ENCODE results near the gene SLC22A16. TPM values are rescaled to one million over a fixed set of nuclear protein-coding genes. Genes with fewer than 3 reads are reported as not detected.
A peak's percentile ranks its signal among the peaks of the same experiment; 100 is the strongest.

The SLC22A16 gene
- total RNA-seq, 1 experiment from 2014 or later: not detected

GRCh38 chr6:110404607-110405006 is 71.8 kb downstream of the SLC22A16 start:
- DNase-seq (ENCODE audit: low spot score): no peak

GRCh38 chr6:110401585-110402176 is 74.7 kb downstream of the SLC22A16 start:
- DNase-seq (ENCODE audit: low spot score): no peak

GRCh38 chr6:110400208-110400607 is 76.2 kb downstream of the SLC22A16 start:
- DNase-seq (ENCODE audit: low spot score): no peak

GRCh38 chr6:110399219-110400071 is 77.0 kb downstream of the SLC22A16 start:
- no peak for DNase-seq (ENCODE audit: low spot score)

GRCh38 chr6:110398778-110399177 is 77.6 kb downstream of the SLC22A16 start:
- DNase-seq (ENCODE audit: low spot score): peak; percentile 66

- no peak for DNase-seq (ENCODE audit: low spot score)
Measured at GRCh38 chr6:110395221-110395620, 81.2 kb downstream of the SLC22A16 start.

GRCh38 chr6:110394409-110394808 is 82.0 kb downstream of the SLC22A16 start:
- no peak for DNase-seq (ENCODE audit: low spot score)

GRCh38 chr6:110392727-110393126 is 83.7 kb downstream of the SLC22A16 start:
- DNase-seq (ENCODE audit: low spot score): no peak

GRCh38 chr6:110390404-110390803 is 86.0 kb downstream of the SLC22A16 start:
- DNase-seq (ENCODE audit: low spot score): no peak

- DNase-seq (ENCODE audit: low spot score): no peak
Measured at GRCh38 chr6:110389689-110390382, 86.6 kb downstream of the SLC22A16 start.

- no peak for DNase-seq (ENCODE audit: low spot score)
Measured at GRCh38 chr6:110387986-110388385, 88.4 kb downstream of the SLC22A16 start.

- no peak for DNase-seq (ENCODE audit: low spot score)
Measured at GRCh38 chr6:110385458-110385863, 91.0 kb downstream of the SLC22A16 start.

GRCh38 chr6:110378552-110378951 is 97.9 kb downstream of the SLC22A16 start:
- DNase-seq (ENCODE audit: low spot score): no peak

Other genes starting within 250 kb of the SLC22A16 start
- not detected in 2 replicates for gene METTL24, start 118.3 kb downstream of the SLC22A16 start, total RNA-seq (2014; rRNA removed; shearing (Covaris generic))
- gene DDO, start 61.0 kb downstream of the SLC22A16 start, total RNA-seq (2014; rRNA removed; shearing (Covaris generic)): 3.5 and 6.0 TPM in 2 replicates

Measured in A172 (cell line).